ENCODE results near the gene LCN12. TPM values are rescaled to one million over a fixed set of nuclear protein-coding genes. Genes with fewer than 3 reads are reported as not detected.

Gene LCN12
- polyA plus RNA-seq, 1 of the 3 experiments (the other 2 are of a cell fraction), result 0.87 TPM

DNA sequence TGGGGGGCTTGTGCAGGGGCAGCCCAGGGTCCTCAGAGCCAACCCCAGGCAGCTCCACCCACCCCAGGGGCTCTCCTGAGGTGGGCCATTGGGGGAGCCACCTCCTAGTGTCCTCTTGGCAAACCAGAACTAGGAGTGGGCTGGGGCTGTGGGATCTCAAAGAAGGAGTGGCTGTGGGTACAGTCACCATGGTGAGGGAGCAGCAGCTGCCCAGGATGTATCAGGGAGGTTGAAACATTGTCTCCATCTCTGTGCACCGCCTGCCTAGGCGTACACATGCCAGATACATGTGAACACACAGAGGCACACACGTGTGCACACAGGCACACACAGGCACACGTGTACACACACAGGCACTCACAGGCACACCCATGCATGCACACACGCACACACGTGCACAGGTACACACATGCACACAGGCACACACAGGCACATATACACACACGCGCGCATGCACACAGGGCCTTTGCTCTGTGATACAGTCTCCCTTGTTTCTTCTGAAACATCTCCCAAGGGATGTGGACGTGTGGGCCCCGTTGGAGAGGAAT lies 10.7 kb downstream of the LCN12 start:
- no peak overlapping the region for H2AFZ ChIP-seq (ENCODE audit: low read depth)
- no peaks in the 10 kb centered on the region for H4K20me1 ChIP-seq (ENCODE audit: insufficient read depth)
- WGBS (ENCODE audit: low lambda C conversion rate), result 83% methylated on average over 9 of the region's 11 CpGs
- H3K79me2 ChIP-seq (ENCODE audit: insufficient read depth), result no peaks in the 10 kb centered on the region
- no peak overlapping the region for H3K27ac ChIP-seq (ENCODE audit: low read depth in 2 of 2, low read length in 1 of 2)
- no peaks in the 10 kb centered on the region for H3K36me3 ChIP-seq (replicated peaks in 1 of 2; ENCODE audit: control insufficient read depth in 1 of 2, insufficient read depth in 2 of 2, low read length in 1 of 2)
- DNase-seq, result no peak
- ChIA-PET POLR2A (interaction anchor here (0.6 kb wide), 1 partner anchor 8 kb away, joined by 4 read pairs; no protein-coding TSS in a partner anchor), CTCF (interaction anchor here (0.6 to 1.6 kb wide), 3 partner anchors 8 to 68 kb away, joined by 3 to 6 read pairs (median 4); partner anchors contain the start of genes C8G and FBXW5)
- H3K4me2 ChIP-seq, result no peak overlapping the region
- no peak overlapping the region for H3K9ac ChIP-seq
- no peak overlapping the region for H3K4me3 ChIP-seq (ENCODE audit: low read depth in 2 of 2, low read length in 1 of 2)
- TF ChIP-seq RFX5 (IDR thresholded peaks at IDR 0.05; ENCODE audit: low read length), result no peak
- TF ChIP-seq EZH2phosphoT487 (IDR thresholded peaks at IDR 0.05; ENCODE audit: borderline replicate concordance, low read depth), result no peak
- TF ChIP-seq, protein P1, sequence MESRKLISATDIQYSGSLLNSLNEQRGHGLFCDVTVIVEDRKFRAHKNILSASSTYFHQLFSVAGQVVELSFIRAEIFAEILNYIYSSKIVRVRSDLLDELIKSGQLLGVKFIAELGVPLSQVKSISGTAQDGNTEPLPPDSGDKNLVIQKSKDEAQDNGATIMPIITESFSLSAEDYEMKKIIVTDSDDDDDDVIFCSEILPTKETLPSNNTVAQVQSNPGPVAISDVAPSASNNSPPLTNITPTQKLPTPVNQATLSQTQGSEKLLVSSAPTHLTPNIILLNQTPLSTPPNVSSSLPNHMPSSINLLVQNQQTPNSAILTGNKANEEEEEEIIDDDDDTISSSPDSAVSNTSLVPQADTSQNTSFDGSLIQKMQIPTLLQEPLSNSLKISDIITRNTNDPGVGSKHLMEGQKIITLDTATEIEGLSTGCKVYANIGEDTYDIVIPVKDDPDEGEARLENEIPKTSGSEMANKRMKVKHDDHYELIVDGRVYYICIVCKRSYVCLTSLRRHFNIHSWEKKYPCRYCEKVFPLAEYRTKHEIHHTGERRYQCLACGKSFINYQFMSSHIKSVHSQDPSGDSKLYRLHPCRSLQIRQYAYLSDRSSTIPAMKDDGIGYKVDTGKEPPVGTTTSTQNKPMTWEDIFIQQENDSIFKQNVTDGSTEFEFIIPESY (IDR thresholded peaks at IDR 0.05; ENCODE audit: borderline replicate concordance, low read depth), result no peak
- H3K4me1 ChIP-seq (ENCODE audit: control insufficient read depth in 1 of 2, insufficient read depth in 2 of 2, low read depth in 1 of 2, low read length in 1 of 2), result peaks cover 0 to 8% of the 10 kb centered on the region in 2 experiments; a peak in 1 of 4 replicates
- no peaks in the 10 kb centered on the region for H3K9me3 ChIP-seq
- no peaks in the 10 kb centered on the region for H3K27me3 ChIP-seq (ENCODE audit: insufficient read depth)
- no peaks in the 10 kb centered on the region for H3F3A ChIP-seq (replicated peaks; ENCODE audit: insufficient read depth)
- H3K9me2 ChIP-seq, result no peaks in the 10 kb centered on the region

DNA sequence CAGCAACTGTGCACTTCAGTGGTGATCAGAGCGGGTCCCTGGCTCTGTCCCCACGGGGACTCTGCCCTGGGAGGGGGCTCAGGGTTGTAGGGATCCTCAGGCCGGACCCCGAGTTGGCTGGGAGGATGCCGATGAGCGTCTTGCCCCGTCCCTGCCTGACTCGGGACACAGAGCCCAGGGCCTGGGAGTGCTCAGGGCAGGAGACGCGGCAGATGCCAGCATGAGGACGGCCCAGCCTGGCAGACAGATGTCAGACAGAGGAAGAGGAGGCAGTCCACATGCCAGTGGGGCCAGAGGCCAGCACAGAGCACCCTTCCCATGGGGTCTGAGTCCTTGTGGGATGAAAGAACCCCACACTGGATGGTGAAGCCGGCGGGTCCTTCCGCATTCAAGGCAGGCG lies 11.3 kb downstream of the LCN12 start:
- TF ChIP-seq TEAD4 (IDR thresholded peaks at IDR 0.05; ENCODE audit: borderline replicate concordance, insufficient read depth) (no peak), MXI1 (IDR thresholded peaks at IDR 0.05; ENCODE audit: low read depth, low read length) (no peak), GATA2 (CRISPR knock-in tag; IDR thresholded peaks at IDR 0.05) (no peak), CHD2 (IDR thresholded peaks at IDR 0.05; ENCODE audit: low read length, partially characterized antibody) (no peak), YY1 (IDR thresholded peaks at IDR 0.05; ENCODE audit: low read depth) (no peak)
- TF ChIP-seq, protein P2, sequence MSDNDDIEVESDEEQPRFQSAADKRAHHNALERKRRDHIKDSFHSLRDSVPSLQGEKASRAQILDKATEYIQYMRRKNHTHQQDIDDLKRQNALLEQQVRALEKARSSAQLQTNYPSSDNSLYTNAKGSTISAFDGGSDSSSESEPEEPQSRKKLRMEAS (IDR thresholded peaks at IDR 0.05; ENCODE audit: low read depth), result no peak
- POLR2A ChIA-PET, result no interaction called here
- Histone ChIP-seq H3K27me3 (ENCODE audit: insufficient read depth) (no peaks in the 10 kb centered on the region), H3K4me1 (ENCODE audit: control insufficient read depth in 1 of 2, insufficient read depth in 2 of 2, low read depth in 1 of 2, low read length in 1 of 2) (peaks cover 0 to 8% of the 10 kb centered on the region in 2 experiments; a peak in 1 of 4 replicates), H3K4me2 (no peak overlapping the region), H2AFZ (ENCODE audit: low read depth) (no peak overlapping the region), H3K79me2 (ENCODE audit: insufficient read depth) (no peaks in the 10 kb centered on the region), H3K9ac (no peak overlapping the region), H3K9me2 (no peaks in the 10 kb centered on the region), H3K4me3 (ENCODE audit: low read depth in 2 of 2, low read length in 1 of 2) (no peak overlapping the region), H4K20me1 (ENCODE audit: insufficient read depth) (no peaks in the 10 kb centered on the region), H3K36me3 (replicated peaks in 1 of 2; ENCODE audit: control insufficient read depth in 1 of 2, insufficient read depth in 2 of 2, low read length in 1 of 2) (no peaks in the 10 kb centered on the region), H3F3A (replicated peaks; ENCODE audit: insufficient read depth) (no peaks in the 10 kb centered on the region), H3K27ac (ENCODE audit: low read depth in 2 of 2, low read length in 1 of 2) (no peak overlapping the region), H3K9me3 (no peaks in the 10 kb centered on the region)
- 79% methylated on average over 14 of the region's 15 CpGs for WGBS (ENCODE audit: low lambda C conversion rate)
- CTCF ChIA-PET, result interaction anchor here (0.6 to 1.9 kb wide), 3 partner anchors 19 to 68 kb away, joined by 3 to 7 read pairs (median 6); partner anchors contain the start of genes C8G and FBXW5
- DNase-seq, result no peak

Measured in SK-N-SH (cell line).